OCI-LY3 (cell line): ENCODE results near the gene MDM4.

Experiments
- CTCF ChIP-seq: fragments of 200-600, 300-600 bp; sonication (generic); IDR thresholded peaks from 2 replicates; pipeline ENCODE4 v1.5.1; 2014; ENCODE audit warnings: antibody characterized with exemption, low read length, low read depth
- EZH2phosphoT487 ChIP-seq: fragments of 200-600 bp; shearing (Covaris generic); IDR thresholded peaks from 2 replicates; pipeline ENCODE4 v1.6.1; 2018; ENCODE audit warnings: antibody characterized with exemption, mixed run types, low read depth

DNA sequence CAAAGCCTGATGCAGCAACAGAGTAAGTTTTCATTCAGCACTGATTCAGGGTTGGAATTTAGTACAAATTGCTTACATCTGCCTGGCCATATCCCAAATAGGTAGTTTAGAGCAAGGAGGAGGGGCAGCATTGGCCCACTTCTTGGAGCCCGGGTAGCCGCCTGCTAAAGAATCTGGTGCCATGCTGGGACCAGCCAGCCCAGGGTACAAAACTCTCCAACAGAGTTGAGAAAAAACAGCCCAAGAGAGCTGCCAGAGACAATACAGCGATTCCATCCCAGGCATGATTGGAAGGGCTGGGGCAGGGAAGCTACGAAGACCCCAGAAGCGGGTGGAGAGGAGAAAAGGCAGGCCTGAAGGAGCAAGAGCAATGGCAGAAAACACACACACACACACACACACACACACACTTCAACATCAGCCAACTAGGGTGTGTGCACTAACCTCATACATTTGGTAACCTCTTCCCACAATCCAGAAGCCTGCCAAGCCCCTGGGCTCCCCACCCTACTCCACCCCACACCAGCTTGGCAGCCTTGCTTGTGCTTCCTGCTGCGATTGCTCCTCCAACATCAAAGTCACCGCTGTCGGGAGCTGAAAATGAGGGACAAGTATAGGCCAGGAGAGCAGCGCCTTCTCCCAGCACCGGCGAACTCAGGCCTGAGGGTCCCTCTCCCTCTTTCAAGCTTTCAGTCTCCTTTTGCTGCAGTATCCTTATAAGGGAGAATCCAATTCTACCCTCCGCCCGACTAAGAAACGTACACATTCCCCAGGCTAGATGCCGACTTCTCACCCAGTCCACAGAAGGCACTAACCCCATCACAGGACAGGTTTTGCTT lies 22.8 kb upstream of the MDM4 start:
- no peak for TF ChIP-seq CTCF
- TF ChIP-seq EZH2phosphoT487 = no peak
